SKM-1 (cell line): ENCODE results near the gene CA10.

Experiments used
- DNase-seq: peaks from one replicate; lab custom pipeline; 2025; ENCODE audit not compliant: unreplicated experiment; lab: John Stamatoyannopoulos, UW

The CA10 gene

GRCh38 chr17:52147872-52148271, 10.6 kb downstream of the CA10 start:
- DNase-seq: no peak

- DNase-seq: no peak
These were observed 11.1 kb downstream of the CA10 start for GRCh38 chr17:52147431-52147830.

GRCh38 chr17:52145476-52145875, 13.0 kb downstream of the CA10 start:
- no peak for DNase-seq

DNA sequence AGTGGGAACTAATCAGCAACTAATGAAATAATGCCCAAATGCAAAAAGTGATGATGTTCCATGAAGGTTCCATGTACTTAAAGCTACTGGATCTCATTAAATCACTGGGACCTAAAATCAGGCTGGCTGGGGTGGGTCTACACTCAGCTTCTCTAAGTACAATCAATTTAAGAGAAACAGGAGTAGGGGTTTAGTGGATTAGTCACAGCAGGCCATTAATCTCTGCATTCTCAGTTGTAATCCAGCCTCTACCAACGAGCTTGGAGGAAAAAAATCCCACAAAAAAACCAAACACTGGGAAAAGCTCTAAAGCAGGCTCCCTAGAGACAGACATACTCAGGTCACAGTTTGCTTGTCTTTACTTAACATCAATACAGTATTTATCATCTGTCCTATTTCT, 15.0 kb downstream of the CA10 start:
- no peak for DNase-seq

GRCh38 chr17:52140601-52141000, 17.9 kb downstream of the CA10 start:
- DNase-seq: no peak

DNA sequence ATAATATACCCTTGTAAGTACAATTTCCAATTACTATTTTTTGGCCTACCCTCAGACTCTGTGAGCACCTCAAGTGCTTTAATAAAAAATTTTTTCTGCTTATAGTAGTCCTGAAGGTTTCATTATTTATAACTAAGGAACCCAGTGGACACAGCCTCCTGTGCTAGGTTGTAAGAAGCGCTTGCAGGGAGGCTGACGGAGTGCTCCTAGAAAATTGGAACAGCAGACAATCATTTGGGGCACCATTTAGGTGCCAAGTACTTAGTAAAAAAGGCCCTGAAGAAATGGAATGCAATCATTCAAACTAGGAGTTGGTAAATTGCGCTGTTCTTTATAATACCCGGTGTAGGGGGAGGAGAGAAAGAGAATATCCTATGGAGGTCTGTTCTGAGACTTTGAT, 19.8 kb downstream of the CA10 start:
- DNase-seq: no peak

GRCh38 chr17:52138350-52138749, 20.2 kb downstream of the CA10 start:
- no peak for DNase-seq

- DNase-seq: no peak
These were observed 22.3 kb downstream of the CA10 start for GRCh38 chr17:52136166-52136565.

GRCh38 chr17:52134641-52135040, 23.9 kb downstream of the CA10 start:
- DNase-seq: no peak

DNA sequence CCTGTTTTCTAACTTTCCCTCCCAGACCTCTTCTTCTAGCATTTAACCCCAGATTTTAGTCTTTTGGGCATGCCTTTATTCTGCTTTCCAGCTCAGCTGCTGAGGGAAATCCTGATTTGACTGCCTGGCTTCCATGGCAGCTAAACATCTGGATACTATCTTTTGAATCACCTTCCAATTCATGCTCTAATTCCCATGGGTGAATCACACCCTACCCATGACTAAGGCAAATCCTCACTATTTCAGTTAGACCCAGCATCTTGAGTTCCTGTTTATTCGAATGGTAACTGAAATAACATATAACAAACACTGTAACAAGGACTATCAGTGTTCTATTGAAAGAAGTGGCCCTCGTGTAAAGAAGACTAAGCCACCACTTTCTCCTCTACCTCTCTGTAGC, 29.8 kb downstream of the CA10 start:
- no peak for DNase-seq

GRCh38 chr17:52124993-52125392, 33.5 kb downstream of the CA10 start:
- DNase-seq: no peak

GRCh38 chr17:52124561-52124960, 34.0 kb downstream of the CA10 start:
- no peak for DNase-seq

- no peak for DNase-seq
These were observed 38.0 kb downstream of the CA10 start for GRCh38 chr17:52120465-52120864.

- DNase-seq: no peak
These were observed 47.5 kb downstream of the CA10 start for GRCh38 chr17:52110923-52111581.

- DNase-seq: no peak
These were observed 51.8 kb downstream of the CA10 start for GRCh38 chr17:52106638-52107261.

- DNase-seq: no peak
These were observed 52.4 kb downstream of the CA10 start for GRCh38 chr17:52106072-52106471.

DNA sequence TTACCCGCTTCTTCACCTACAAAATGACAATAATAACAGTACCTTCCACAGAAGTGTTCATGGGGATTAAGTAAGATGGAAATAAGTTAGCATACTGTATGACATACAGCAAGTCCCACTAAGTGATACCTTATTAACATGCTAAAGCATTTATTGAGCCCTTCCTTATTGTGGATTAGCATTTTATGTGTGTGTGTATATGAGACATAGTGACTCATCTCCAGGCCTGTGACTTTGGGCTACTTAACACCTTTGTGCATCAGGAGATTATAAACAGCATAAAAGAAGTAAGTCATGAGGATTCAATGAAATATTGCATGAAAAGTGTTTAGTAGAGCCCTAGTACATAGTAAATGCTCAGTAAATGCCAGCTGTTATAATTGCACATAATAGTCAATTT, 52.9 kb downstream of the CA10 start:
- no peak for DNase-seq

- DNase-seq: no peak
These were observed 62.5 kb downstream of the CA10 start for GRCh38 chr17:52096056-52096455.

DNA sequence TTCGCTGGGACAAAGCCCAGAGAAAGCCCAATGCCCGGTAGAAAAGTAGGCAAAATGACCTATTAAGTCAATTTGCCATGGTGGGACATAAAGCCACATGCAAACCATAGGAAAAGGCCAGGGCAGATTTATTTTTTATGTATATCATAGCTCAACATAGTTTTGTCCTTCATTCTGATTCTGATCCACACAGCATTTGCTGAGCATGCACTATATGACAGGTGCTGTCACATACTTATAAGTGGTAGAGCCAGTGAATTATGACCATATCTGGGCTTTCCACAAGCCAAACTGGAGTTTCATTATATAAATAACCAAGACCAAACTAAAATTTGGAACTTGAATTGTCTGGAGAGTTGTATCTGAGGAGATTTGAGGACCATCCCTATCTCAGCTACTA, 74.3 kb downstream of the CA10 start:
- DNase-seq: no peak

- no peak for DNase-seq
These were observed 79.0 kb downstream of the CA10 start for GRCh38 chr17:52079496-52079895.

DNA sequence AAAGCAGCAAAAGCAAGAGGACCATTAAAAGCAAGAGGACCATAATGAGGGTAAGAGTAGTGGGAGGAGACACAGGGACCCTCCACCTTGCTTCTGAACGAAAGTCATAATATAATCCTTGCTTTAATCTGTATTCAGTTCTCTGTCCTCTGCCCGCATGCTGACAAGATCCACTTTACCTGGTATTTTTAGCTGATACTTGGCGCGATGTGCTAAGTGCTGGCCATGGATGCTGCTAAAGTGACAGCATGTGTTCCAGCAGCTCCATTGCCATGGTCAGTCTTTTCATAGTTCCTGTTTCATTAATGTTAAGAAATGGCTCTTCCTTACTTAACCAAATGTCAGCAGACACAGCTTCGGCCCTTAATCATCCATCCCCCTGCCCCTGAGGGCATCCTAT, 86.8 kb downstream of the CA10 start:
- no peak for DNase-seq

GRCh38 chr17:52064791-52065211, 93.7 kb downstream of the CA10 start:
- no peak for DNase-seq

DNA sequence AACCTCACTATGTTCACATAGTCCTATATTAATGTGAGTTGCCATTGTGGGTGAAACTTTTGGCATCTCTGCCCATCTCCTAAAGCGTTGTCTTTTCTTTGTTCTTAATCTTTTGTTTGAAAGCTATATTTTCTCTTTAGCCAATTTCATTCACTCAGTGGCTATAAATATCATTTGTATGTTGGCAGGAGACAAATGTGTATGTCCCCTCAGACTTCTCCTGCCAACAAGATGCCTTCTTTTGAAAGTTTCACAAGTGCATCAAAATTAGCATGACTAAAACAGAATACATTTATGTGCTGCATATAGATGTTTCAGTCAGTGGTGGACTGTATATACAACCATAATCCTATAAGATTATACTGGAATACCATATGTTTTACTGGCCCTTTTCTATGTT, 109.0 kb downstream of the CA10 start:
- DNase-seq: no peak
